ENCODE measurements around the gene TET2.

DNA sequence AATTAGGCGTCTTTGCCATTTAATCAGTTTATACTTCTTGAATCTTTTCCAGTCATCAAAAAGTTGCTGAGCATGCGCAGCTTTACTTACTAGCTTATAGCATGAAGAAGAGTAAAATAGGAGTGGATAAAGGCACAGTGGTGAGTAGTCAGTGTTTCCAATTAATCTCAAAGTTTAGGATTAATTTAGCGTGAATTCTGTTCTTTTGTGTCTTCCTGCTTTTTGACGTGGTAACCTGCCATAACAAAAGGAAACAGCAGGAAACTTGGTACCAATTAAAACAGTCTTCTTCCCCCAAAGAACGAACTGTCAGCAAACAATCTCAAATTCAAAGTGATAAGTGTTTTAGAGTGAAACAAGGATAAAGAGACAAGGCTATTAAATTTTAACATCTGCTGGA, 61.9 kb downstream of the TET2 start:
- no peak for TF ChIP-seq YY1 (IDR thresholded peaks at IDR 0.05; ENCODE audit: insufficient read depth, insufficient read length)
- no peak for TF ChIP-seq SUZ12 (IDR thresholded peaks at IDR 0.05; ENCODE audit: extremely low read depth, insufficient read depth, insufficient read length)
